Astrocyte (in vitro differentiated cells and primary cell): ENCODE results near the gene DNAJB6. TPM values are rescaled to one million over a fixed set of nuclear protein-coding genes. Genes with fewer than 3 reads are reported as not detected.

Experiments
- DNase-seq: peaks from one replicate; pipeline ENCODE4 v3.0.0-alpha.2; 2010; ENCODE audit warnings: low read depth
- FAIRE-seq: peaks from 2 replicates; lab custom pipeline; 2011; peaks lifted over from hg19 to GRCh38; lab: Jason Lieb, UNC
- H2AFZ ChIP-seq: 2 replicates; pipeline ENCODE4 v1.6.0; 2012; ENCODE audit warnings: low read depth, low read length, inconsistent platforms
- H3K27ac ChIP-seq: 2 replicates; pipeline ENCODE4 v1.5.1; 2011; ENCODE audit warnings: low read depth, low read length, inconsistent platforms
- H3K27me3 ChIP-seq: 2 replicates; pipeline ENCODE4 v1.6.0; 2011; ENCODE audit warnings: low read length, inconsistent platforms; ENCODE audit not compliant: insufficient read depth
- H3K36me3 ChIP-seq: 2 replicates; pipeline ENCODE4 v1.5.1; 2011; ENCODE audit warnings: low read length, inconsistent platforms; ENCODE audit not compliant: insufficient read depth
- H3K4me1 ChIP-seq: 2 replicates; pipeline ENCODE4 v1.5.1; 2011; ENCODE audit warnings: low read length, inconsistent platforms; ENCODE audit not compliant: insufficient read depth
- H3K4me2 ChIP-seq: 2 replicates; pipeline ENCODE4 v1.6.0; 2012; ENCODE audit warnings: low read length, inconsistent platforms
- H3K4me3 ChIP-seq: 2 replicates; pipeline ENCODE4 v1.5.1; 2011; ENCODE audit warnings: low read depth, mild to moderate bottlenecking, low read length, inconsistent platforms; ENCODE audit not compliant: insufficient read depth
- H3K79me2 ChIP-seq: 2 replicates; pipeline ENCODE4 v1.6.0; 2012; ENCODE audit warnings: mild to moderate bottlenecking, low read length, inconsistent platforms; ENCODE audit not compliant: insufficient read depth
- H3K9ac ChIP-seq: 2 replicates; pipeline ENCODE4 v1.6.0; 2012; ENCODE audit warnings: mild to moderate bottlenecking, low read length, inconsistent platforms
- H3K9me3 ChIP-seq: 2 replicates; pipeline ENCODE4 v1.5.1; 2012; ENCODE audit warnings: low read depth, mild to moderate bottlenecking, low read length, inconsistent platforms; ENCODE audit not compliant: insufficient read depth
- H4K20me1 ChIP-seq: 2 replicates; pipeline ENCODE4 v1.6.0; 2012; ENCODE audit warnings: low read length, inconsistent platforms; ENCODE audit not compliant: insufficient read depth
- H3K27ac Mint-ChIP-seq: one replicate; pipeline ENCODE4 v1.8.0; 2021; ENCODE audit warnings: mild to moderate bottlenecking, mixed read lengths; ENCODE audit not compliant: unreplicated experiment
- H3K27me3 Mint-ChIP-seq: one replicate; pipeline ENCODE4 v1.8.0; 2021; ENCODE audit warnings: low read depth, mixed read lengths; ENCODE audit not compliant: unreplicated experiment
- H3K36me3 Mint-ChIP-seq: one replicate; pipeline ENCODE4 v1.8.0; 2021; ENCODE audit warnings: low read depth, mixed read lengths; ENCODE audit not compliant: unreplicated experiment
- H3K4me1 Mint-ChIP-seq: one replicate; pipeline ENCODE4 v1.8.0; 2021; ENCODE audit warnings: low read depth, mixed read lengths; ENCODE audit not compliant: unreplicated experiment
- H3K4me3 Mint-ChIP-seq: one replicate; pipeline ENCODE4 v1.8.0; 2021; ENCODE audit warnings: mild to moderate bottlenecking, moderate library complexity, mixed read lengths; ENCODE audit not compliant: unreplicated experiment
- H3K9me3 Mint-ChIP-seq: one replicate; pipeline ENCODE4 v1.8.0; 2021; ENCODE audit warnings: mild to moderate bottlenecking, mixed read lengths; ENCODE audit not compliant: unreplicated experiment
- EZH2 ChIP-seq: IDR thresholded peaks from 2 replicates; pipeline ENCODE4 v1.6.1; 2012; ENCODE audit warnings: mild to moderate bottlenecking, low read length, inconsistent platforms; ENCODE audit not compliant: insufficient read depth
- total RNA-seq: library from RNA; stranded (reverse); gene quantifications from 2 replicates; pipeline ENCODE4 v1.2.1, GENCODE V29; 2021
- TF ChIP-seq, protein P1 (sequence below): IDR thresholded peaks from 2 replicates; pipeline ENCODE4 v1.5.1; 2011; ENCODE audit warnings: low read depth, mild to moderate bottlenecking, inconsistent platforms, low read length, moderate library complexity; ENCODE audit not compliant: insufficient read depth

Gene DNAJB6
- total RNA-seq, 1 donor from 2014 or later, result 179 TPM

DNA sequence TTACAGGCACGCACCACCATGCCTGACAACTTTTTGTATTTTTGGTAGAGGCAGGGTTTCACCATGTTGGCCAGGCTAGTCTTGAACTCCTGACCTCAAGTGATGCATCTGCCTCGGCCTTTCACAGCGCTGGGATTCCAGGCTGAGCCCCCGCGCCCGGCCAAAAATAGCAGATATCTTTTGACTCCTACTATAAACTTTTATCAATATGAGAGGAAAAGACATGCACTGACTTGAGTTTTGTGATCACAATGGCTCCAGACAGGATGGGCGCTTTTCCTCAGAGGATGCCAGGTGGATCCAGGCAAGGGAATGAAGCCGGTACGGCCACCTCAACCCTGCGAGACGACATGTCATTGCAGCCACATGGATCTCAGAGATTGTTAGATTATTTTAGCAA lies 123.9 kb downstream of the DNAJB6 start:
- FAIRE-seq, result no peak
- Mint-ChIP-seq H3K4me3 (no peak overlapping the region), H3K27ac (no peak overlapping the region), H3K36me3 (no peaks in the 10 kb centered on the region), H3K27me3 (no peaks in the 10 kb centered on the region), H3K9me3 (peaks cover 18% of the 10 kb centered on the region), H3K4me1 (no peaks in the 10 kb centered on the region)
- Histone ChIP-seq H3K9me3 (no peaks in the 10 kb centered on the region), H3K4me2 (no peak overlapping the region), H3K27me3 (peaks cover 32% of the 10 kb centered on the region), H4K20me1 (no peaks in the 10 kb centered on the region), H3K4me1 (no peaks in the 10 kb centered on the region), H3K27ac (no peak overlapping the region), H3K9ac (no peak overlapping the region), H3K36me3 (no peaks in the 10 kb centered on the region), H3K4me3 (no peak overlapping the region), H2AFZ (no peak overlapping the region), H3K79me2 (no peaks in the 10 kb centered on the region)
- no peak for DNase-seq
- no peak for TF ChIP-seq EZH2
- TF ChIP-seq, protein P1, sequence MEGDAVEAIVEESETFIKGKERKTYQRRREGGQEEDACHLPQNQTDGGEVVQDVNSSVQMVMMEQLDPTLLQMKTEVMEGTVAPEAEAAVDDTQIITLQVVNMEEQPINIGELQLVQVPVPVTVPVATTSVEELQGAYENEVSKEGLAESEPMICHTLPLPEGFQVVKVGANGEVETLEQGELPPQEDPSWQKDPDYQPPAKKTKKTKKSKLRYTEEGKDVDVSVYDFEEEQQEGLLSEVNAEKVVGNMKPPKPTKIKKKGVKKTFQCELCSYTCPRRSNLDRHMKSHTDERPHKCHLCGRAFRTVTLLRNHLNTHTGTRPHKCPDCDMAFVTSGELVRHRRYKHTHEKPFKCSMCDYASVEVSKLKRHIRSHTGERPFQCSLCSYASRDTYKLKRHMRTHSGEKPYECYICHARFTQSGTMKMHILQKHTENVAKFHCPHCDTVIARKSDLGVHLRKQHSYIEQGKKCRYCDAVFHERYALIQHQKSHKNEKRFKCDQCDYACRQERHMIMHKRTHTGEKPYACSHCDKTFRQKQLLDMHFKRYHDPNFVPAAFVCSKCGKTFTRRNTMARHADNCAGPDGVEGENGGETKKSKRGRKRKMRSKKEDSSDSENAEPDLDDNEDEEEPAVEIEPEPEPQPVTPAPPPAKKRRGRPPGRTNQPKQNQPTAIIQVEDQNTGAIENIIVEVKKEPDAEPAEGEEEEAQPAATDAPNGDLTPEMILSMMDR, result no peak

DNA sequence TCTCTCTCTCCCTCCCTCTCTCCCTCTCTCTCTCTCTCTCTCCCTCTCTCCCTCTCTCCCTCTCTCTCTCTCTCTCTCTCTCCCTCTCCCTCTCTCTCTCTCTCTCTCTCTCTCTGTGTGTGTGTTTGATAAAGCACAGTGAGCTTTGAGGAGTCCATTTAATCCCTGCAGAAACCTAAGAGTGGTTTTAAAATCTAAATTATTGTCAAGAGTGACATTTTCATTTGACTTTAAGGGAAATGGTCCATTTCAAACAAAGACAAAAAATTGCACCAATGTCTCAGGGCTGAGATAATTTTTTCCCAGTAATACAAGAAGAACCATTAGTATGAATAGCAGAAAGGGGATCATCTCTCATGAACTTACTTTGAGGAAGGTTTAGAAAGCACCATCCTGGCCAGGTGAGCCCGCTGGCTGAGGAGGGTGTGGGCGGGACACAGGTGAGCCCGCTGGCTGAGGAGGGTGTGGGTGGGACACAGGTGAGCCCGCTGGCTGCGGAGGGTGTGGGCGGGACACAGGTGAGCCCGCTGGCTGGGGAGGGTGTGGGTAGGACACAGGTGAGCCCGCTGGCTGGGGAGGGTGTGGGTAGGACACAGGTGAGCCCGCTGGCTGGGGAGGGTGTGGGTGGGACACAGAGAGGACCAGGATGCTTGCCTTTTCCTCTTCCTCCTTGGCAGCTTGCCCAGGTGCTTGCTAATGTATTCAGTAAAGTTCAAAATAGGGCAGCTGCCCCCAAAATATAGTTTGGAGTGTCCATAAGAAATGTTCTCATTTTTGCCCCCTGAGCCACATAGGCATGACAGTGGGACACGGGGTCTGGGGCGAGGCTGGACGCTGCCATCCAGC lies 125.0 kb downstream of the DNAJB6 start:
- Histone ChIP-seq H3K4me1 (no peaks in the 10 kb centered on the region), H2AFZ (no peak overlapping the region), H3K27me3 (peaks cover 40% of the 10 kb centered on the region), H3K9ac (no peak overlapping the region), H4K20me1 (no peaks in the 10 kb centered on the region), H3K9me3 (no peaks in the 10 kb centered on the region), H3K4me2 (no peak overlapping the region), H3K4me3 (no peak overlapping the region), H3K36me3 (no peaks in the 10 kb centered on the region), H3K79me2 (no peaks in the 10 kb centered on the region), H3K27ac (no peak overlapping the region)
- DNase-seq (no peak), FAIRE-seq (no peak)
- Mint-ChIP-seq H3K9me3 (peaks cover 23% of the 10 kb centered on the region), H3K27me3 (peaks cover 2% of the 10 kb centered on the region), H3K27ac (no peak overlapping the region), H3K36me3 (no peaks in the 10 kb centered on the region), H3K4me3 (no peak overlapping the region), H3K4me1 (no peaks in the 10 kb centered on the region)
- TF ChIP-seq, protein P1, result no peak
- TF ChIP-seq EZH2, result no peak

DNA sequence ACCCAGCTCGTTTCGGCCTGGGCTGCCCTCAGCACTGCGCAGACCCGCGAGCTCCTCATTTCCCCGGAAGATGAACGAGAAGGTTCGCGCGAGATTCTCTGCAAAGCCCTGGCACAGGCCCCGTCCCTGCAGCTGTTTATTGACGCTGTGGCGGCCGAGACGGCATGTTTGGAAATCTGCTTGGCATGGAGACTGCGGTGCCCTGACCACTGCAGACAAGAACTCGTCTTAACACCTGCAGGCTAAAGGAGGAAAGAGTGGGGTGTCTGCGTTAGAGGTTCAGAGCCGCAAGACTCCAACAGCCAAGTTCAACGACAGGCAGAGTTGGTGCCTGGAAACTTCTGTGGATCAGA lies 125.6 kb downstream of the DNAJB6 start:
- peaks cover 2% of the 10 kb centered on the region for H3K27me3 Mint-ChIP-seq
- no peak overlapping the region for H3K9ac ChIP-seq
- FAIRE-seq (no peak), DNase-seq (no peak)
- TF ChIP-seq, protein P1, result no peak
- no peak for TF ChIP-seq EZH2
- H3K27me3 ChIP-seq, result peaks cover 40% of the 10 kb centered on the region
- no peaks in the 10 kb centered on the region for H4K20me1 ChIP-seq
- H3K79me2 ChIP-seq, result no peaks in the 10 kb centered on the region
- H3K9me3 Mint-ChIP-seq, result peaks cover 20% of the 10 kb centered on the region
- H3K4me1 Mint-ChIP-seq, result no peaks in the 10 kb centered on the region
- H3K36me3 ChIP-seq, result no peaks in the 10 kb centered on the region
- H3K36me3 Mint-ChIP-seq, result no peaks in the 10 kb centered on the region
- no peak overlapping the region for H3K27ac ChIP-seq
- H2AFZ ChIP-seq, result no peak overlapping the region
- H3K4me2 ChIP-seq, result no peak overlapping the region
- H3K4me3 ChIP-seq, result no peak overlapping the region
- H3K4me3 Mint-ChIP-seq, result no peak overlapping the region
- H3K9me3 ChIP-seq, result no peaks in the 10 kb centered on the region
- no peak overlapping the region for H3K27ac Mint-ChIP-seq
- no peaks in the 10 kb centered on the region for H3K4me1 ChIP-seq
